Measurements from ENCODE around the gene SEMA6B. TPM values are rescaled to one million over a fixed set of nuclear protein-coding genes. Genes with fewer than 3 reads are reported as not detected.
A peak's percentile ranks its signal among the peaks of the same experiment; 100 is the strongest.

Gene SEMA6B
- total and polyA plus RNA-seq, 2 of the 4 experiments (the other 2 are of a cell fraction) = 0.18 to 0.72 TPM

- Histone ChIP-seq H4K8ac (ENCODE audit: low read depth in 2 of 2, low read length in 2 of 2) (no peak overlapping the region), H4K91ac (ENCODE audit: insufficient read depth, low read depth, low read length) (no peak overlapping the region), H2BK5ac (ENCODE audit: low read depth, low read length, poor library complexity, severe bottlenecking) (no peak overlapping the region), H4K5ac (ENCODE audit: low read depth, low read length) (no peak overlapping the region), H3K56ac (ENCODE audit: extremely low read depth, insufficient read depth, low read length) (no peak overlapping the region), H3K14ac (replicated peaks; ENCODE audit: low read depth, low read length) (no peak overlapping the region), H2BK120ac (ENCODE audit: low read depth, low read length) (no peak overlapping the region), H3K9me1 (ENCODE audit: insufficient read depth, low read length) (peaks cover 8% of the 10 kb centered on the region; the same call in 1 of the 2 replicates), H3K18ac (ENCODE audit: low read depth, low read length) (no peak overlapping the region), H3K27ac (ENCODE audit: insufficient read depth, low read length) (no peak overlapping the region), H3K27me3 (ENCODE audit: control insufficient read depth, insufficient read depth, low read length) (no peaks in the 10 kb centered on the region), H3K4ac (ENCODE audit: low read depth, low read length) (no peak overlapping the region), H4K20me1 (ENCODE audit: insufficient read depth, low read length) (no peaks in the 10 kb centered on the region), H3K9ac (ENCODE audit: low read depth, low read length) (no peak overlapping the region), H3K36me3 (ENCODE audit: control insufficient read depth, insufficient read depth, low read length) (peaks cover 66% of the 10 kb centered on the region), H3K9me3 (ENCODE audit: control insufficient read depth, insufficient read depth, low read length) (no peaks in the 10 kb centered on the region), H2AK9ac (replicated peaks; ENCODE audit: low read depth, low read length, poor library complexity) (no peak overlapping the region), H3K4me2 (ENCODE audit: low read depth, low read length) (no peak overlapping the region), H3K79me1 (ENCODE audit: low read depth in 1 of 2, low read length in 2 of 2) (peaks cover 0 to 7% of the 10 kb centered on the region in 2 experiments; a peak in 1 of 4 replicates), H2BK15ac (ENCODE audit: low read depth, low read length) (no peak overlapping the region), H3K4me3 (ENCODE audit: insufficient read depth, low read depth, low read length) (no peak overlapping the region), H2BK20ac (ENCODE audit: low read depth, low read length) (no peak overlapping the region), H3K4me1 (ENCODE audit: control insufficient read depth, insufficient read depth, low read length) (peaks cover 4% of the 10 kb centered on the region), H3K23ac (ENCODE audit: low read depth, low read length) (no peak overlapping the region), H2AFZ (replicated peaks; ENCODE audit: low read length, poor library complexity) (peak overlapping the region; percentile 10), H2AK5ac (ENCODE audit: low read depth, low read length) (no peak overlapping the region)
- ChIA-PET CTCF (no interaction called here), POLR2A (ENCODE audit: unreplicated experiment) (no interaction called here)
- 90% methylated on average over 22 of the region's 37 CpGs; no CpG with 5 or more reads in 1 of the 2 experiments for WGBS, 2 experiments (ENCODE audit: extremely low coverage in 2 of 2, insufficient read length in 1 of 2)
- in situ Hi-C loops (cut with MboI; ENCODE audit: low sequenced_read_pairs) = no loop called here
- DNase-seq (peak; percentile 6), ATAC-seq (ENCODE audit: low read depth) (no peak)
- dilution Hi-C loops (cut with HindIII; ENCODE audit: low sequenced_read_pairs, unreplicated experiment) = no loop called here
- BruUV-seq (replicated peaks) = no TSS peak
- intact Hi-C loops (cut with micrococcal nuclease) = no loop called here
- TF ChIP-seq CHD1 (IDR thresholded peaks at IDR 0.05; ENCODE audit: low read depth, low read length) (no peak), MAFK (IDR thresholded peaks at IDR 0.05; ENCODE audit: low read depth, low read length) (no peak), BHLHE40 (IDR thresholded peaks at IDR 0.05; ENCODE audit: low read depth, low read length) (no peak), RCOR1 (IDR thresholded peaks at IDR 0.05; ENCODE audit: insufficient replicate concordance, low read length) (no peak), RFX5 (IDR thresholded peaks at IDR 0.05; ENCODE audit: low read depth, low read length) (no peak), NFE2L2 (IDR thresholded peaks at IDR 0.05; ENCODE audit: low read depth, low read length) (no peak), MXI1 (IDR thresholded peaks at IDR 0.05; ENCODE audit: borderline replicate concordance, low read depth, low read length) (no peak), POLR2A (IDR thresholded peaks at IDR 0.05; ENCODE audit: low read depth, low read length) (no peak), RAD21 (IDR thresholded peaks at IDR 0.05; ENCODE audit: low read length) (no peak), MAZ (IDR thresholded peaks at IDR 0.05; ENCODE audit: borderline replicate concordance, low read depth, low read length) (no peak), FOS (IDR thresholded peaks at IDR 0.05; ENCODE audit: low read depth, low read length) (no peak), CEBPB (IDR thresholded peaks at IDR 0.05; ENCODE audit: low read depth, low read length) (no peak)
- TF ChIP-seq, protein P1, sequence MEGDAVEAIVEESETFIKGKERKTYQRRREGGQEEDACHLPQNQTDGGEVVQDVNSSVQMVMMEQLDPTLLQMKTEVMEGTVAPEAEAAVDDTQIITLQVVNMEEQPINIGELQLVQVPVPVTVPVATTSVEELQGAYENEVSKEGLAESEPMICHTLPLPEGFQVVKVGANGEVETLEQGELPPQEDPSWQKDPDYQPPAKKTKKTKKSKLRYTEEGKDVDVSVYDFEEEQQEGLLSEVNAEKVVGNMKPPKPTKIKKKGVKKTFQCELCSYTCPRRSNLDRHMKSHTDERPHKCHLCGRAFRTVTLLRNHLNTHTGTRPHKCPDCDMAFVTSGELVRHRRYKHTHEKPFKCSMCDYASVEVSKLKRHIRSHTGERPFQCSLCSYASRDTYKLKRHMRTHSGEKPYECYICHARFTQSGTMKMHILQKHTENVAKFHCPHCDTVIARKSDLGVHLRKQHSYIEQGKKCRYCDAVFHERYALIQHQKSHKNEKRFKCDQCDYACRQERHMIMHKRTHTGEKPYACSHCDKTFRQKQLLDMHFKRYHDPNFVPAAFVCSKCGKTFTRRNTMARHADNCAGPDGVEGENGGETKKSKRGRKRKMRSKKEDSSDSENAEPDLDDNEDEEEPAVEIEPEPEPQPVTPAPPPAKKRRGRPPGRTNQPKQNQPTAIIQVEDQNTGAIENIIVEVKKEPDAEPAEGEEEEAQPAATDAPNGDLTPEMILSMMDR (conservative IDR thresholded peaks at IDR 0.05; ENCODE audit: low read depth, low read length) = no peak
- TF ChIP-seq, protein P2, sequence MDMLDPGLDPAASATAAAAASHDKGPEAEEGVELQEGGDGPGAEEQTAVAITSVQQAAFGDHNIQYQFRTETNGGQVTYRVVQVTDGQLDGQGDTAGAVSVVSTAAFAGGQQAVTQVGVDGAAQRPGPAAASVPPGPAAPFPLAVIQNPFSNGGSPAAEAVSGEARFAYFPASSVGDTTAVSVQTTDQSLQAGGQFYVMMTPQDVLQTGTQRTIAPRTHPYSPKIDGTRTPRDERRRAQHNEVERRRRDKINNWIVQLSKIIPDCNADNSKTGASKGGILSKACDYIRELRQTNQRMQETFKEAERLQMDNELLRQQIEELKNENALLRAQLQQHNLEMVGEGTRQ (IDR thresholded peaks at IDR 0.05; ENCODE audit: low read depth, low read length) = no peak
- TF ChIP-seq, protein P3, sequence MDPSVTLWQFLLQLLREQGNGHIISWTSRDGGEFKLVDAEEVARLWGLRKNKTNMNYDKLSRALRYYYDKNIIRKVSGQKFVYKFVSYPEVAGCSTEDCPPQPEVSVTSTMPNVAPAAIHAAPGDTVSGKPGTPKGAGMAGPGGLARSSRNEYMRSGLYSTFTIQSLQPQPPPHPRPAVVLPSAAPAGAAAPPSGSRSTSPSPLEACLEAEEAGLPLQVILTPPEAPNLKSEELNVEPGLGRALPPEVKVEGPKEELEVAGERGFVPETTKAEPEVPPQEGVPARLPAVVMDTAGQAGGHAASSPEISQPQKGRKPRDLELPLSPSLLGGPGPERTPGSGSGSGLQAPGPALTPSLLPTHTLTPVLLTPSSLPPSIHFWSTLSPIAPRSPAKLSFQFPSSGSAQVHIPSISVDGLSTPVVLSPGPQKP (IDR thresholded peaks at IDR 0.05; ENCODE audit: borderline replicate concordance, low read depth, low read length) = no peak
These were observed 57.0 kb downstream of the SEMA6B start for GRCh38 chr19:4502282-4503131.
